C4-2B (cell line): ENCODE measurements around the gene PGGHG.

Experiments
- H3K27ac ChIP-seq: fragments of 450-650 bp; 2 replicates; pipeline ENCODE4 v1.5.1; 2017
- CTCF ChIP-seq: fragments of 450-650 bp; conservative IDR thresholded peaks from 2 replicates; pipeline ENCODE4 v1.5.1; 2017; ENCODE audit warnings: mild to moderate bottlenecking
- ZFX ChIP-seq: fragments of 450-650 bp; IDR thresholded peaks from 2 replicates; pipeline ENCODE4 v1.6.1; 2017

PGGHG gene

GRCh38 chr11:288478-289397, at the start of gene PGGHG:
PGGHG (plus strand) TSS chr11:289126; CDS start chr11:289817, 691 bp downstream.
- peak within 1 kb of the TSS; percentile 47 for H3K27ac ChIP-seq
- TF ChIP-seq CTCF (no peak), ZFX (no peak)

- TF ChIP-seq ZFX (no peak), CTCF (no peak)
- H3K27ac ChIP-seq = peak overlapping the region; percentile 84
Observed at GRCh38 chr11:240315-240714, 48.6 kb upstream of the PGGHG start.

- peak overlapping the region; percentile 74 for H3K27ac ChIP-seq
- TF ChIP-seq CTCF = no peak
- TF ChIP-seq ZFX = no peak
Observed at GRCh38 chr11:241634-242033, 47.3 kb upstream of the PGGHG start.

DNA sequence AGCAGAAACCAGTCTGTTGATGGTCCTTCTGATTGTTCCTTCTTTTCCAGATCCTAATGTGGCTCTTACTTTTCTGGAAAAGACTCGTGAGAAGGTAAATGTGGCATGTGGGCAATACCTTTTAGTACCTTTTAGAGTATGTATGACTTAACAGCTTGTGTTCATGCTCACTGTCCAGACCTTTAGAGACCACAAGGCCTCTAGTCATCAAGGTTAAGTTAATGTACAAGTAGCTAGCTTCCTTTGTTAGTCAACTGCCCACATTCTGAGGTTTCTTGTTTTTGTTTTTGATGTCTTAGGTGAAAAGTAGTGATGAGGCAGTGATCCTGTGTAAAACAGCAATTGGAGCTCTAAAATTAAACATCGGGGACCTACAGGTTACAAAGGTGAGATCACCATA, 44.5 kb upstream of the PGGHG start:
- no peak overlapping the region for H3K27ac ChIP-seq
- no peak for TF ChIP-seq CTCF
- no peak for TF ChIP-seq ZFX

DNA sequence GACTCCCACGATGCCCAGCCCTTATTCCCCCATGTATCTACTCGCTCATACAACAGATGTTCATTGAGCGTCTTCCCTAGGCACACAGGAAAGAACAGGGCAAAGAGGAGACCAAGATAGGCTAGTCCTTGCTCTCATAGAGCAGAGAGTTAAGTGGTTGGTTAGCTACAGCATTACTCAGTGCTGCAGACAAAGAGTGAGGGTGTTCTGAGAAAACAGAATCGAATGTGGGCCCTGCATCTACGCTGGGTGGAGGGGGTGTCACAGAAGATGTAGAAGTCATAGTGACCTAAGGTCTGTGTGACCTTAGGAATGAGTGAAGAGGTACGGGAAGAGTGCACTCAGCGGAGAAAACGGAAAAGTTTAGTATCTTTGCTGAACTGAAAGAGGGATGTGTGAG, 39.9 kb upstream of the PGGHG start:
- TF ChIP-seq ZFX = no peak
- no peak for TF ChIP-seq CTCF
- H3K27ac ChIP-seq = no peak overlapping the region

- H3K27ac ChIP-seq = no peak overlapping the region
- TF ChIP-seq ZFX (no peak), CTCF (no peak)
Observed at GRCh38 chr11:250274-250673, 38.7 kb upstream of the PGGHG start.

DNA sequence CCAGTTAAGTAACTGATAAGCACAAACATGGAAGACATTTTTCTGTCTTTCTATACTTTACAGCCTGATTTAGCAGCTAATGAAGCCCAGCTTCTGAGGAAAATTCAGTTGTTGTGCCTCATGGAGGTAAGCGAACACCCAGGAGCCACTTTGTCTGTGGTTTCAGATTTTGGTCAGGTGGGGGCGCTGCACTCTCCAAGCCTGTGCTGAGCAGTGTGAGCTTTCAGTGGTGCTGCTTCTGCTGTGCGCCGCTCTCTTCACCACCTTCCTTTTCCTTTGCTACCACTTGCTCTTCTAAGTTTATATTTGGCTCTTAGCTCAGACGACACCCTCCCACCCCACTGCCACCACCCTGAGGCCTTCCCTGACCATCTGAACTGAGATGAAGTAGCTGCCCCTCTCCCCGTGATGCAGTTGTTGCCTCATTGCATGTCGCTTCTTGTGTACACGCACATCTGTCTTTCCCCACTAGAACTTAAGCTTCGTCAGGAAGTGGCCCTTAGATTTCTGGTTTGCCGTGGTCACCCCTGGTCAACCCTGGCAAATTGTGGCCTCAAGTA, 38.1 kb upstream of the PGGHG start:
- TF ChIP-seq ZFX (no peak), CTCF (peak; percentile 77)
- H3K27ac ChIP-seq = no peak overlapping the region
